GM19239 (cell line): ENCODE data around the gene HYAL3.
"Not testable (repeated sequence)": the region's sequence is repeated elsewhere in the genome, so short reads cannot be mapped to it uniquely, and the experiment has no call there.

Source experiments
- DNase-seq: peaks from one replicate; pipeline ENCODE4 v3.0.0; 2011; ENCODE audit warnings: low spot score; ENCODE audit not compliant: insufficient read length
- FAIRE-seq: peaks from 2 replicates; lab custom pipeline; 2011; peaks lifted over from hg19 to GRCh38; lab: Jason Lieb, UNC

The HYAL3 gene

GRCh38 chr3:50274371-50275104, 24.7 kb downstream of the HYAL3 start:
- DNase-seq (peak; percentile 55), FAIRE-seq (peak; percentile 76)

- DNase-seq: no peak
- FAIRE-seq: no peak
Measured at GRCh38 chr3:50273689-50274065, 25.5 kb downstream of the HYAL3 start.

DNA sequence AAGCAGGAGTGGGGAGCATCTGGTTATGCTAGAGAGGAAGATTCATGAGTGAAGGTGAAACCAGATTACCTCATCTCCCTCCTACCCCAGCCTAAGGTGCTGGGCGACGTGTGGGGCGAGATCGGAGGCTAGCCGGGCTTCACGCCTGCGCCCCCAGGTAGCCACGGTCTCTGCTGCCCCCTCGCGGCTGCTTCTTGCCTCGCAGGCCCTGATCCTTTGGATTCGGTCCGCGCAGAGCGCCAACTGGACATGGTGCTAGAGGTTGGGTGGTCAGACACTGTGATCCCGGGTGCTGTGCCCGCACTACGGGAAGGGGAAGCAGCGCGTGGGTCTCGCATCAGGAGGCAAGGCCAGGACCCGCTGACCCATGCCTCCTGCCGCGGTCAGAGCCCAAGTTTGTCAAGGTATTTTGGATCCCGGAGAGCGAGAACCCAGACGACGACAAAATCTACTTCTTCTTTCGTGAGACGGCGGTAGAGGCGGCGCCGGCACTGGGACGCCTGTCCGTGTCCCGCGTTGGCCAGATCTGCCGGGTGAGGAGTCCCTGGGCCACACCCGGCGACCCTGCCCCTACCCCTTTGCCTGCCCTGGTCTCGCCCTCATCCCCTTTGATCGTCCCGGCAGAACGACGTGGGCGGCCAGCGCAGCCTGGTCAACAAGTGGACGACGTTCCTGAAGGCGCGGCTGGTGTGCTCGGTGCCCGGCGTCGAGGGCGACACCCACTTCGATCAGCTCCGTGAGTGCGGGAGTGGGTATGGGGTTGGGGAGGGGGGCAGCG, 26.1 kb downstream of the HYAL3 start:
- FAIRE-seq (peak; percentile 89), DNase-seq (peak; percentile 99)

DNA sequence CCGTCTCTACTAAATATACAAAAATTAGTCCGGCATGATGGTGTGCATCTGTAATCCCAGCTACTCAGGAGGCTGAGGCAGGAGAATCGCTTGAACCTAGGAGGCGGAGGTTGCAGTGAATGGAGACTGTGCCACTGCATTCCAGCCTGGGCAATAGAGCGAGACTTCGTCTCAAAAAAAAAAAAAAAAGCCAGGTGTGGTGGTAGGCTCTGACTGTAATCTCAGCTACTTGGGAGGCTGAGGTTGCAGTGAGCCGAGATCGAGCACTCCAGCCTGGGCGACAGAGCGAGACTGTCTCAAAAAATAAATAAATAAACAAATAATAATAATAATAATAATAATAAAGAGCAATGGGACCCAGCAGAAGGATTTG, 26.7 kb downstream of the HYAL3 start:
- DNase-seq, FAIRE-seq: not testable (repeated sequence)

GRCh38 chr3:50271314-50271936, 27.8 kb downstream of the HYAL3 start:
- FAIRE-seq (no peak), DNase-seq (no peak)

- FAIRE-seq (no peak), DNase-seq (no peak)
Measured at GRCh38 chr3:50270422-50271224, 28.6 kb downstream of the HYAL3 start.

GRCh38 chr3:50269977-50270413, 29.2 kb downstream of the HYAL3 start:
- FAIRE-seq (no peak), DNase-seq (no peak)

- FAIRE-seq (no peak), DNase-seq (no peak)
Measured at GRCh38 chr3:50269460-50269859, 29.7 kb downstream of the HYAL3 start.

DNA sequence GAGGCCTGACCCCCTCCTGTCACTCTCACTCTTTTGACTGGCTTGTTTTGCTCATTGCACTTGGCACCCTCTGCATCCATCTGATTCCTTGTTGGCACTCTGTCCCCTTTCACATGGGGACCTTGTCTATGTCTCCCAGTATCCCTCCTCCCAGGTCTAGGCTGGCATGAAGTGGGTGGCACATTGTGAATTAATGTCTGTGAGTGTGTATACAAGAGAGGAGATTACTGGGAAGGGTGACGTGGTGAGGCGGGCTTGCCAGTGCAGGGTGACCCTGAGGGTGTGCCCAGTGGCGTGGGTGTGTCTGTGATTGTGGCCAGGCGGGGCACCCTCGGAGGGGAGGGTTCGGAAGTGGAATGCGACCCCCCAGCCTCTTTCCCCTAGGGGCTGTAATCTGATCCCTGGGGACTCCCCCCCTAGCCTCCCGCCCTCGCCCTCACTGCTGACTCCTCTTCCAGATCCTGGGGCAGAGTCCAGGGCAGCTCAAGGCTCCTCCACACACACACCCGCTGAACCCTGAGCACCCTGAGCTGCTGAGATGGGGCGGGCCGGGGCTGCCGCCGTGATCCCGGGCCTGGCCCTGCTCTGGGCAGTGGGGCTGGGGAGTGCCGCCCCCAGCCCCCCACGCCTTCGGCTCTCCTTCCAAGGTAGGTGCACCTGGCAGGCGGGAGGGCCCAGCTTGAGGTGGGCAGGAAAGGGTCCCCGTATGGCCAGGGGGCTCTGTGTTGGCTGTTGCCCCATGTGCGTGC, 30.3 kb downstream of the HYAL3 start, which contains the start of gene SEMA3B:
SEMA3B (plus strand) TSS at position 445 of the 749 bp plus-strand sequence; CDS start at position 539, 94 bp downstream.
- DNase-seq (no peak), FAIRE-seq (no peak)

DNA sequence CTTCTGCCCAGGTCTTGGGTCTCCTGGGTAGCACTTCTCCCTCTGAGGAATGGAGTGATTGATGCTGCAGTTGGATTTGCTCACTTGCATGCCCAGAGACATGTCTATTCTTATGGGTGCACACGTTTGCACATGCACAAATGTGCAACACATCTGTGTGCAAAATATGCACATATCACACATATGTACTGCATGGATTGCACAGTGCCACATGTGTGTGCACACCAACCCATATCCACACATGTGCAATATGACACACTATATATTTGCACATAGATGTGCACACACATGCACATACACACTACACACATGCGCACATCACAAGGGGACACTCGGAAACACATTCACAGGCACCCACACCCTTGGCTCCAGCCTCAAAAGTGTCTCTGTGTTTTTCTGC, 30.9 kb downstream of the HYAL3 start:
- FAIRE-seq: no peak
- DNase-seq: no peak

DNA sequence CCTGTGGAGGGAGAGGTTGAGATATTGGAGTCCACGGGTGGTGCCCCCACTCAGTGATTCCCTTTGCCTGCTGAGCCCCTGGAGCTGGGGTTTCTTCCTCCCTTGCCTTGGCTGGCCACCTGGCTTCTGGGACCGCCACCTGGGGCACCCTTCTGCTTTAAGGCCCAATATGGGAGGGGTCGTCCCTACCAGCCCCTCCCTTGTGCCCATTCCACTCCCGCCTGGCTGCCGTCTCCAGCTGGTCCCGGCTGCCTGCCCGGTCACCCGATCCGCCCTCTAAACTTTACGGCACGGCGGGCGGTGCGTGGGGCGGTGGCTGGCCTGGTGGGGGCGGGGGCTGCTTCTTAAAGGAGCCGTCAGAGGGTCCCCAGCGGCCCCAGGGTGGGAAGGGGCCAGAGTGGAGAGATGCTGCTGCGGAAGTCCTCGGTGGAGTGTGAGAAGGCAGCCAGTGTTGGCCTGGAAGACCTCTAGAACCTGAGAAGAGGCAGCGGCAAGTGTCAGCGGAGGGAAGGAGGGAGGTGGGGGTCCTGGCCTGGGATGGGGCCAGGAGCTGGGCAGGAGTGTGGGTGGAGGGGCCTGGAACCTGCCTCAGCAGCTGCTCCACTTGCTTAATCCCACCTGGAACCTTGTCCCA, 31.8 kb downstream of the HYAL3 start:
- FAIRE-seq (no peak), DNase-seq (no peak)

GRCh38 chr3:50266836-50267235, 32.4 kb downstream of the HYAL3 start:
- FAIRE-seq (no peak), DNase-seq (no peak)

- FAIRE-seq: no peak
- DNase-seq: no peak
Measured at GRCh38 chr3:50266017-50266416, 33.2 kb downstream of the HYAL3 start.

DNA sequence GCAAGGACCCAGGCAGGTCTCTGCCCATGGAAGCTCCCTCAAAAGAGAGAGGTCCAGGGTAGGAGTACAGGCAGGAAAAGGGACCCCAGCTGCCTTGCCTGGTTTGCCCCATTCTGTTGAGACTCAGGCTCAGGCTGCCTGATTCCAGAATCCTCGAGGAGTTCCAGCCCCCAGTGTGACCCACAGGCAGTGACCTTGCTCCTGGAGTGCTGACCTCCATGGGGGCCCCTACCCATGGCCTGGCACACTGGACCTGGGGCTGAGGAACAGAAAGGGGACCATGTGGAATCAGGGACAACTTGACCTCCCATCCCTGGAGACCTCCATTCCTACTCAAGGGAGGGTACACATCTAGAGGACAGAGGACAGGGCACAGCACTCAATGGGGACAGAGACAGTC, 33.6 kb downstream of the HYAL3 start:
- no peak for FAIRE-seq
- no peak for DNase-seq

- DNase-seq (no peak), FAIRE-seq (no peak)
Measured at GRCh38 chr3:50264964-50265485, 34.2 kb downstream of the HYAL3 start.

DNA sequence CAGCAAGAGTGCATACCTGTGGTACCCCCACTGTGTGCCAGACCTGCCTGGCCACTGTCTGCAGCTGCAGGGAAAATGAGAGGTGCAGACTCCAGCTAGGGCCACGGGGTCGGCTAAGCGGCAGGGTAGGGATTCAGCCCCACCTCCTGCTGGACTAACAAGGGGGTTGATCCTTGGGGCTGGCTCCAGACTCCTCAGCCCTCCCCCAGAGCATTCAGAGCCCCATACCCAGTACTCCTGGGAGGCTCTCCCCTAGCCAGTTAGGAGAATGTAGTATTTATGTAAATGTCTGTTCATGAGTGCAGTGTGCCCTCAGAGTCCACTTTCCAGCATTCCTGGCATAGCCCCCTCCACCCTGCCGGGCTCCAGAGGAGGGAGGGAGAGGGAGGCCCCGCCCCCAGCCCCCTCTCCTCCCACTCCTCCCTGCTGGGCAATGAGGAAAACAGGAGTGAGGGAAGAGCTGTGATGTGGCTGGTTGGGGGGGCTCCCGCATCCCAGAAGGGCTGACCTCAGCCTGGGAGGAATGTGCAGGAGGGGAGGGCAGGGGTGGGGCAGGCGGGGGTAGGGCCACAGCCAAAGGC, 34.7 kb downstream of the HYAL3 start:
- DNase-seq (no peak), FAIRE-seq (no peak)

DNA sequence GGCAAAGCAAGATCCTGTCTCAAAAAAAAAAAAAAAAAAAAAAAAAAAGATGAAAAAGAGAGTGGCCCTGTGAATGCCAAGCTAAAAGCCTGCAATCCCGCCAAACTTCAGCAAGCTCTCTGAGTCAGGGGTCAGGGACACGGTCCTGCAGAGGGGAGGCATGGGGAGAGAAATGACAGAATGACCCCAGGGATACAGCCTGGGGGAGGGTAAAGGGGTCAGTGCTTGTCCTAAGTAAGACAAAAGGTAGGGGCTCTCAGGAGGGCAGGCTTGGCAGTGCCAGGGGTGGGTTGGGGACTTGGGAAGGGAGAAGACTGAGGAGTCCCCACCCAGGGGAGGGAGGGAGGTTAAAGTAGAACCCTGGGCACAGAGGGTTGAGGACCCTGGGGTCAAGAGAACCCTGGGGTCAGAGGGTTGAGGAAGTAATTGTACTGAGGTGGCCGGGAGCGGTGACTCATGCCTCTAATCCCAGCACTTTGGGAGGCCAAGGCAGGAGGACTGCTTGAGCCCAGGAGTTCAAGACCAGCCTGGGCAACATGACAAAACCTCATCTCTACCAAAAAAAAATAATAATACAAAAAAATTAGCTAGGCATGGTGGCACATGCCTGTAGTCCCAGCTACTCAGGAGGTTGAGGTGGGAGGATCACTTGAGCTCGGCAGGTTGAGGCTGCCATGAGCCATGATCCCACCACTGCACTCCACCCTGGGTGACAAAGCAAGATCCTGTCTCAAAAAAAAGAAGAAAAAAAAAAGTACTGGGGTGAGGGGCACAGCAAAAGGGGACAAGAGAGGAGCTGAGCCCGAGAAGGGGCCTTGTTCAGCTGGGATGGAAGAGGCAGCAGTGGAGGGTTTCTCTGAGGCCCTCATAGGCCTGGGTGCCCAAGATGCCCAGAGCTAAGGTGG, 35.5 kb downstream of the HYAL3 start:
- DNase-seq (no peak), FAIRE-seq (no peak)

- FAIRE-seq: no peak
- no peak for DNase-seq
Measured at GRCh38 chr3:50262778-50263177, 36.4 kb downstream of the HYAL3 start.
